ENCODE results near the gene VSTM2L. TPM values are rescaled to one million over a fixed set of nuclear protein-coding genes. Genes with fewer than 3 reads are reported as not detected.

Gene VSTM2L
- total RNA-seq, 3 donors from 2014 or later (not counting 1 experiment from before 2014, with no cell fraction given) = 0.18 TPM; not detected in 2

DNA sequence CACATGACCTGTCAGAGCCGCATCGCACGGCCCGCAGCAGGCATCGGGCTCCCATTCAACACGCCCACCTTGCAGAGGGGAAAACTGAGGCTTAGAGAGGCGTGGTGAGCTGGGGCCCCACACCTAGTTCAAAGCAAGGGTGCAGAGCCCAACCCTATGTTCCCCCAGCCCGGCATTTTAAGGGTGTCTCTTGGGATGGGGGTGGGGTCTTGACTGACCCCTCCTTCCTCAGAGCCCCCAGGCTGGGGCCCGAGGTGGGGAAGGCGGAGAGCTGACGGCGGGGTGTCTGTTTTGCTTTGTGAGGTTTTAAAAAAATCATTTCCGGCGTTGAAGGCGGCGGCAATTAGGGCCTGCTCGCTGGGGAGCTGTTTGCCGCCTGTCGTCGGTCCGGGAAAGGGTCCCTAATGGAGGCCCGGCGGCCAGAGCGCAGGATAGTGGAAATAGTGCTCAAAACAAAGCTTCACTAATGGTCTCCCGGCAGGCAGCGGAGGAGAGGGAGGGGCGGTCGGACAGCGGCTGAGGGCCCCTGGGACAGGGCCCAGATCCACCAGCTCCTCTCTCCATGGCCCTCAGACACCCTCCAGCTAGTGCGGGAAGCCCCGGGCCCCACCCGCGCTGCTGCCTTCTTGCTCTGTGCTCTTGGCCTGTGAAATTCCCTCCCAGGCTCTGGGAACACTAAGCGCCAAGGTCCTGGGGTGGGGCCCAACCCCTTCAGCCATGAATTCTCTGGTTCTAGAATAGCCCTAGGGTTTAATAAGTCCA, 11.9 kb downstream of the VSTM2L start:
- 12% methylated on average over 33 of the region's 34 CpGs for WGBS (ENCODE audit: insufficient coverage)
- Histone ChIP-seq H3K9me3 (ENCODE audit: control insufficient read depth, insufficient read depth, low read length) (no peaks in the 10 kb centered on the region), H3K36me3 (ENCODE audit: control insufficient read depth, insufficient read depth, low read length) (no peaks in the 10 kb centered on the region), H3K27me3 (ENCODE audit: control insufficient read depth, insufficient read depth, low read length) (peaks cover 12% of the 10 kb centered on the region), H3K27ac (ENCODE audit: low read length) (no peak overlapping the region), H3K4me3 (ENCODE audit: low read length) (peak overlapping the region; percentile 13), H3K4me1 (ENCODE audit: control insufficient read depth, insufficient read depth, low read length) (peaks cover 13% of the 10 kb centered on the region)
- Mint-ChIP-seq H3K4me3 (peak overlapping the region; percentile 49), H3K4me1 (peaks cover 19 to 53% of the 10 kb centered on the region in 2 donors), H3K27me3 (ENCODE audit: low read depth in 2 of 2) (peaks cover 22 to 42% of the 10 kb centered on the region in 2 donors), H3K36me3 (no peaks in the 10 kb centered on the region), H3K27ac (peak overlapping the region; percentile 62 to 88), H3K9me3 (no peaks in the 10 kb centered on the region)
- DNase-seq (peak; percentile 38 to 45), ATAC-seq (peak; percentile 69 to 78 (median 74))
- intact Hi-C loops (cut with micrococcal nuclease) = loop anchor here (5.0 kb wide), 1 partner anchor 77 kb away; no protein-coding TSS in a partner anchor
- TF ChIP-seq, protein P1, sequence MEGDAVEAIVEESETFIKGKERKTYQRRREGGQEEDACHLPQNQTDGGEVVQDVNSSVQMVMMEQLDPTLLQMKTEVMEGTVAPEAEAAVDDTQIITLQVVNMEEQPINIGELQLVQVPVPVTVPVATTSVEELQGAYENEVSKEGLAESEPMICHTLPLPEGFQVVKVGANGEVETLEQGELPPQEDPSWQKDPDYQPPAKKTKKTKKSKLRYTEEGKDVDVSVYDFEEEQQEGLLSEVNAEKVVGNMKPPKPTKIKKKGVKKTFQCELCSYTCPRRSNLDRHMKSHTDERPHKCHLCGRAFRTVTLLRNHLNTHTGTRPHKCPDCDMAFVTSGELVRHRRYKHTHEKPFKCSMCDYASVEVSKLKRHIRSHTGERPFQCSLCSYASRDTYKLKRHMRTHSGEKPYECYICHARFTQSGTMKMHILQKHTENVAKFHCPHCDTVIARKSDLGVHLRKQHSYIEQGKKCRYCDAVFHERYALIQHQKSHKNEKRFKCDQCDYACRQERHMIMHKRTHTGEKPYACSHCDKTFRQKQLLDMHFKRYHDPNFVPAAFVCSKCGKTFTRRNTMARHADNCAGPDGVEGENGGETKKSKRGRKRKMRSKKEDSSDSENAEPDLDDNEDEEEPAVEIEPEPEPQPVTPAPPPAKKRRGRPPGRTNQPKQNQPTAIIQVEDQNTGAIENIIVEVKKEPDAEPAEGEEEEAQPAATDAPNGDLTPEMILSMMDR (IDR thresholded peaks at IDR 0.05) = no peak

GRCh38 chr20:37915434-37915787, 12.5 kb downstream of the VSTM2L start:
- H3K4me1 Mint-ChIP-seq = peaks cover 19 to 53% of the 10 kb centered on the region in 2 donors
- TF ChIP-seq, protein P1 (IDR thresholded peaks at IDR 0.05) = no peak
- no peaks in the 10 kb centered on the region for H3K36me3 Mint-ChIP-seq
- no peaks in the 10 kb centered on the region for H3K9me3 Mint-ChIP-seq
- intact Hi-C loops (cut with micrococcal nuclease) = loop anchor here (5.0 kb wide), 1 partner anchor 77 kb away; no protein-coding TSS in a partner anchor
- no peak for DNase-seq
- Histone ChIP-seq H3K27ac (ENCODE audit: low read length) (no peak overlapping the region), H3K4me3 (ENCODE audit: low read length) (no peak overlapping the region), H3K27me3 (ENCODE audit: control insufficient read depth, insufficient read depth, low read length) (peaks cover 12% of the 10 kb centered on the region), H3K4me1 (ENCODE audit: control insufficient read depth, insufficient read depth, low read length) (peaks cover 13% of the 10 kb centered on the region), H3K9me3 (ENCODE audit: control insufficient read depth, insufficient read depth, low read length) (no peaks in the 10 kb centered on the region), H3K36me3 (ENCODE audit: control insufficient read depth, insufficient read depth, low read length) (no peaks in the 10 kb centered on the region)
- 87% methylated on average over 10 of the region's 10 CpGs for WGBS (ENCODE audit: insufficient coverage)
- peak overlapping the region in 1 of 2 donors; percentile 88 for H3K27ac Mint-ChIP-seq
- H3K4me3 Mint-ChIP-seq = no peak overlapping the region
- ATAC-seq = no peak
- peaks cover 22 to 36% of the 10 kb centered on the region in 2 donors for H3K27me3 Mint-ChIP-seq (ENCODE audit: low read depth in 2 of 2)

GRCh38 chr20:37915800-37916570, 13.1 kb downstream of the VSTM2L start:
- H3K27me3 Mint-ChIP-seq (ENCODE audit: low read depth in 2 of 2) = peaks cover 26 to 36% of the 10 kb centered on the region in 2 donors
- no peak overlapping the region for H3K4me3 Mint-ChIP-seq
- WGBS (ENCODE audit: insufficient coverage) = 47% methylated on average over 21 of the region's 21 CpGs
- H3K27me3 ChIP-seq (ENCODE audit: control insufficient read depth, insufficient read depth, low read length) = peaks cover 12% of the 10 kb centered on the region
- H3K4me1 ChIP-seq (ENCODE audit: control insufficient read depth, insufficient read depth, low read length) = peaks cover 13% of the 10 kb centered on the region
- H3K9me3 Mint-ChIP-seq = no peaks in the 10 kb centered on the region
- H3K4me1 Mint-ChIP-seq = peaks cover 19 to 53% of the 10 kb centered on the region in 2 donors
- intact Hi-C loops (cut with micrococcal nuclease) = loop anchor here (5.0 kb wide), 1 partner anchor 76 kb away; no protein-coding TSS in a partner anchor
- DNase-seq (no peak), ATAC-seq (no peak)
- TF ChIP-seq, protein P1 (IDR thresholded peaks at IDR 0.05) = no peak
- no peak overlapping the region for H3K4me3 ChIP-seq (ENCODE audit: low read length)
- H3K27ac Mint-ChIP-seq = peak overlapping the region in 1 of 2 donors; percentile 53
- H3K36me3 ChIP-seq (ENCODE audit: control insufficient read depth, insufficient read depth, low read length) = no peaks in the 10 kb centered on the region
- no peak overlapping the region for H3K27ac ChIP-seq (ENCODE audit: low read length)
- no peaks in the 10 kb centered on the region for H3K9me3 ChIP-seq (ENCODE audit: control insufficient read depth, insufficient read depth, low read length)
- no peaks in the 10 kb centered on the region for H3K36me3 Mint-ChIP-seq
